RWPE2 (cell line): ENCODE data around the gene STK38L.

Experiments used
- ATAC-seq: fragments of 200-7000 bp; cut with Tn5 transposase; 3 replicates; pipeline ENCODE4 v1.9.1; 2021; ENCODE audit warnings: low read depth
- DNase-seq: peaks from one replicate; pipeline ENCODE4 v3.0.0-alpha.2; 2020; ENCODE audit warnings: low spot score
- H3K27ac ChIP-seq: fragments of 450-650 bp; 2 replicates; pipeline ENCODE4 v1.5.1; 2017; ENCODE audit warnings: mild to moderate bottlenecking; ENCODE audit not compliant: poor library complexity, severe bottlenecking
- H3K27me3 ChIP-seq: fragments of 250-450 bp; sonication (Bioruptor Pico); 2 replicates; pipeline ENCODE4 v1.5.1; 2021; ENCODE audit warnings: mild to moderate bottlenecking, moderate library complexity; ENCODE audit not compliant: insufficient read depth, poor library complexity, severe bottlenecking
- H3K36me3 ChIP-seq: fragments of 250-450 bp; sonication (Bioruptor Pico); 2 replicates; pipeline ENCODE4 v1.5.1; 2020; ENCODE audit warnings: low read depth, mild to moderate bottlenecking, moderate library complexity
- H3K4me1 ChIP-seq: fragments of 250-450 bp; sonication (Bioruptor Pico); 2 replicates; pipeline ENCODE4 v1.5.1; 2021; ENCODE audit warnings: mild to moderate bottlenecking, moderate library complexity; ENCODE audit not compliant: insufficient read depth, poor library complexity, severe bottlenecking
- H3K4me3 ChIP-seq: fragments of 250-450 bp; sonication (Bioruptor Pico); 2 replicates; pipeline ENCODE4 v1.5.1; 2021; ENCODE audit warnings: mild to moderate bottlenecking, moderate library complexity; ENCODE audit not compliant: severe bottlenecking
- H3K9me3 ChIP-seq: fragments of 250-450 bp; sonication (Bioruptor Pico); 2 replicates; pipeline ENCODE4 v1.5.1; 2021; ENCODE audit warnings: mild to moderate bottlenecking, moderate library complexity; ENCODE audit not compliant: severe bottlenecking
- CTCF ChIP-seq: fragments of 450-650 bp; IDR thresholded peaks from one replicate; pipeline ENCODE4 v1.5.1; 2017; ENCODE audit warnings: mild to moderate bottlenecking, moderate library complexity; ENCODE audit not compliant: poor library complexity, severe bottlenecking

The STK38L gene

GRCh38 chr12:27347779-27348178, 103.7 kb downstream of the STK38L start:
- DNase-seq (no peak), ATAC-seq (peak; percentile 74)
- Histone ChIP-seq H3K27me3 (no peaks in the 10 kb centered on the region), H3K4me1 (peaks cover 32% of the 10 kb centered on the region), H3K27ac (no peak overlapping the region), H3K4me3 (no peak overlapping the region), H3K9me3 (no peaks in the 10 kb centered on the region), H3K36me3 (no peaks in the 10 kb centered on the region)
- no peak for TF ChIP-seq CTCF

GRCh38 chr12:27351476-27351875, 107.4 kb downstream of the STK38L start:
- Histone ChIP-seq H3K4me1 (peaks cover 9% of the 10 kb centered on the region), H3K27me3 (no peaks in the 10 kb centered on the region), H3K9me3 (no peaks in the 10 kb centered on the region), H3K36me3 (no peaks in the 10 kb centered on the region), H3K4me3 (no peak overlapping the region), H3K27ac (no peak overlapping the region)
- no peak for DNase-seq
- no peak for TF ChIP-seq CTCF
- no peak for ATAC-seq

GRCh38 chr12:27355486-27355885, 111.4 kb downstream of the STK38L start:
- TF ChIP-seq CTCF: no peak
- ATAC-seq (no peak), DNase-seq (no peak)
- H3K9me3 ChIP-seq: no peaks in the 10 kb centered on the region
- no peak overlapping the region for H3K4me3 ChIP-seq
- H3K27me3 ChIP-seq: no peaks in the 10 kb centered on the region
- no peaks in the 10 kb centered on the region for H3K36me3 ChIP-seq
- H3K4me1 ChIP-seq: no peaks in the 10 kb centered on the region
- no peak overlapping the region for H3K27ac ChIP-seq

GRCh38 chr12:27355979-27356378, 111.9 kb downstream of the STK38L start:
- Histone ChIP-seq H3K27ac (no peak overlapping the region), H3K9me3 (no peaks in the 10 kb centered on the region), H3K36me3 (no peaks in the 10 kb centered on the region), H3K27me3 (no peaks in the 10 kb centered on the region), H3K4me1 (no peaks in the 10 kb centered on the region), H3K4me3 (no peak overlapping the region)
- TF ChIP-seq CTCF: no peak
- ATAC-seq: no peak
- no peak for DNase-seq

- no peaks in the 10 kb centered on the region for H3K9me3 ChIP-seq
- H3K27ac ChIP-seq: no peak overlapping the region
- ATAC-seq (no peak), DNase-seq (no peak)
- no peaks in the 10 kb centered on the region for H3K4me1 ChIP-seq
- no peak for TF ChIP-seq CTCF
- no peaks in the 10 kb centered on the region for H3K27me3 ChIP-seq
- H3K36me3 ChIP-seq: no peaks in the 10 kb centered on the region
- H3K4me3 ChIP-seq: no peak overlapping the region
These were observed 115.7 kb downstream of the STK38L start for GRCh38 chr12:27359578-27360340.
